CD4-positive, alpha-beta memory T cell (primary cell): ENCODE results near the gene KIAA0825. TPM values are rescaled to one million over a fixed set of nuclear protein-coding genes. Genes with fewer than 3 reads are reported as not detected.
"Not testable (repeated sequence)": the region's sequence is repeated elsewhere in the genome, so short reads cannot be mapped to it uniquely, and the experiment has no call there.

Source experiments
- CTCF ChIA-PET: fragments of 350-600 bp; sonication (Branson Sonifier 250); formaldehyde crosslinking; loops from one replicate; lab custom pipeline; 2021; ENCODE audit warnings: inconsistent platforms; ENCODE audit not compliant: partially characterized antibody; lab: Charles Lee
- POLR2A ChIA-PET: fragments of 350-600 bp; sonication (Branson Sonifier 250); formaldehyde crosslinking; loops from one replicate; lab custom pipeline; 2021; ENCODE audit not compliant: partially characterized antibody; lab: Charles Lee
- DNase-seq, 5 donors: peaks; one replicate each; pipeline versions ENCODE4 v3.0.0 to v3.0.0-alpha.2; 2020 to 2022; ENCODE audit warnings: mixed read lengths in 1 of 5
- H3K27ac ChIP-seq: one replicate; pipeline ENCODE4 v1.7.0; 2013; ENCODE audit warnings: low read depth, low read length
- H3K27me3 ChIP-seq: 2 replicates; pipeline ENCODE4 v1.7.0; 2013; ENCODE audit warnings: mild to moderate bottlenecking, low read length, moderate library complexity; ENCODE audit not compliant: insufficient read depth
- H3K36me3 ChIP-seq: 2 replicates; pipeline ENCODE4 v1.7.0; 2013; ENCODE audit warnings: mild to moderate bottlenecking, low read length, moderate library complexity; ENCODE audit not compliant: insufficient read depth
- H3K4me1 ChIP-seq: 2 replicates; pipeline ENCODE4 v1.7.0; 2013; ENCODE audit warnings: mild to moderate bottlenecking, low read length, moderate library complexity; ENCODE audit not compliant: insufficient read depth
- H3K4me3 ChIP-seq, 2 donors: one replicate each; pipeline ENCODE4 v1.7.0; 2013; ENCODE audit warnings: low read length in 2 of 2, mild to moderate bottlenecking in 1 of 2
- H3K9me3 ChIP-seq, 2 donors: one replicate each; pipeline ENCODE4 v1.7.0; 2013; ENCODE audit warnings: low read length in 2 of 2, control low read depth in 1 of 2; ENCODE audit not compliant: control insufficient read depth in 1 of 2
- H3K27ac Mint-ChIP-seq, 7 donors: one replicate each; pipeline ENCODE4 v1.8.0; 2020 to 2021; ENCODE audit warnings: mixed read lengths in 7 of 7, mild to moderate bottlenecking in 6 of 7, inconsistent platforms in 3 of 7, moderate library complexity in 3 of 7
- H3K27me3 Mint-ChIP-seq, 2 donors: one replicate each; pipeline ENCODE4 v1.8.0; 2020 to 2021; ENCODE audit warnings: mixed read lengths in 2 of 2
- H3K36me3 Mint-ChIP-seq, 2 donors: one replicate each; pipeline ENCODE4 v1.8.0; 2020 to 2021; ENCODE audit warnings: mixed read lengths in 2 of 2, inconsistent platforms in 1 of 2, mild to moderate bottlenecking in 1 of 2
- H3K4me1 Mint-ChIP-seq, 4 donors: one replicate each; pipeline ENCODE4 v1.8.0; 2020 to 2021; ENCODE audit warnings: mixed read lengths in 4 of 4, mild to moderate bottlenecking in 1 of 4
- H3K4me3 Mint-ChIP-seq, 8 donors: one replicate each; pipeline ENCODE4 v1.8.0; 2020 to 2021; ENCODE audit warnings: mixed read lengths in 8 of 8, mild to moderate bottlenecking in 7 of 8, moderate library complexity in 6 of 8, inconsistent platforms in 3 of 8
- H3K9me3 Mint-ChIP-seq, 8 donors: one replicate each; pipeline ENCODE4 v1.8.0; 2020 to 2021; ENCODE audit warnings: mixed read lengths in 8 of 8, mild to moderate bottlenecking in 5 of 8, inconsistent platforms in 3 of 8, moderate library complexity in 1 of 8
- intact Hi-C: fragments of 100-400 bp; cut with micrococcal nuclease; formaldehyde crosslinking; loops from one replicate; pipeline ENCODE4 v1.15.1; 2023
- polyA plus RNA-seq, 2 donors: library from polyadenylated mRNA; unstranded; fragments of 300-500 nt; fragmentation: Illumina TruSeq; gene quantifications; one replicate each; pipeline ENCODE4 v1.2.3, GENCODE V29; 2021
- total RNA-seq, 2 experiments: library from RNA; stranded (reverse); gene quantifications; one replicate each; pipeline ENCODE4 v1.2.3, GENCODE V29; 2021

The KIAA0825 gene
- total and polyA plus RNA-seq, 4 experiments from 2014 or later: 1.5 to 2.2 (median 2.1) TPM

GRCh38 chr5:94174748-94175411 is 443.5 kb downstream of the KIAA0825 start:
- POLR2A ChIA-PET: no interaction called here
- H3K4me1 Mint-ChIP-seq: no peaks in the 10 kb centered on the region
- intact Hi-C loops: no loop called here

GRCh38 chr5:94173100-94173499 is 445.3 kb downstream of the KIAA0825 start:
- Mint-ChIP-seq H3K4me1 (no peaks in the 10 kb centered on the region), H3K9me3 (peaks cover 0 to 1% (median 0%) of the 10 kb centered on the region in 8 donors), H3K27me3 (no peaks in the 10 kb centered on the region), H3K27ac (no peak overlapping the region), H3K36me3 (no peaks in the 10 kb centered on the region), H3K4me3 (no peak overlapping the region)
- DNase-seq: no peak
- Histone ChIP-seq H3K4me1 (no peaks in the 10 kb centered on the region), H3K36me3 (no peaks in the 10 kb centered on the region), H3K27me3 (no peaks in the 10 kb centered on the region), H3K4me3 (no peak overlapping the region), H3K27ac (no peak overlapping the region), H3K9me3 (no peaks in the 10 kb centered on the region)
- ChIA-PET CTCF (no interaction called here), POLR2A (no interaction called here)
- intact Hi-C loops: no loop called here

More at GRCh38 chr5:94174748-94175411, 443.5 kb downstream of the KIAA0825 start:
- CTCF ChIA-PET: no interaction called here
- Mint-ChIP-seq H3K4me3 (no peak overlapping the region), H3K27me3 (no peaks in the 10 kb centered on the region), H3K27ac (no peak overlapping the region), H3K36me3 (no peaks in the 10 kb centered on the region), H3K9me3 (peaks cover 0 to 1% (median 0%) of the 10 kb centered on the region in 8 donors)
- Histone ChIP-seq H3K27me3 (no peaks in the 10 kb centered on the region), H3K4me1 (no peaks in the 10 kb centered on the region), H3K4me3 (no peak overlapping the region), H3K9me3 (no peaks in the 10 kb centered on the region), H3K36me3 (no peaks in the 10 kb centered on the region), H3K27ac (no peak overlapping the region)
- DNase-seq: no peak

- H3K27ac Mint-ChIP-seq, H3K27me3 ChIP-seq, intact Hi-C loops, H3K4me1 Mint-ChIP-seq, H3K4me1 ChIP-seq, H3K9me3 ChIP-seq, H3K4me3 ChIP-seq, H3K36me3 ChIP-seq, POLR2A ChIA-PET, DNase-seq, H3K27me3 Mint-ChIP-seq, H3K4me3 Mint-ChIP-seq, CTCF ChIA-PET, H3K9me3 Mint-ChIP-seq, H3K36me3 Mint-ChIP-seq, H3K27ac ChIP-seq: not testable (repeated sequence)
These were observed 447.3 kb downstream of the KIAA0825 start for GRCh38 chr5:94171070-94171469.

GRCh38 chr5:94170158-94170557 is 448.2 kb downstream of the KIAA0825 start:
- POLR2A ChIA-PET, H3K4me1 Mint-ChIP-seq, H3K4me1 ChIP-seq, H3K4me3 ChIP-seq, H3K27ac ChIP-seq, DNase-seq, H3K36me3 ChIP-seq, H3K27ac Mint-ChIP-seq, H3K27me3 Mint-ChIP-seq, H3K9me3 Mint-ChIP-seq, H3K9me3 ChIP-seq, H3K36me3 Mint-ChIP-seq, CTCF ChIA-PET, H3K27me3 ChIP-seq, intact Hi-C loops: not testable (repeated sequence)
- H3K4me3 Mint-ChIP-seq: peak overlapping the region in 1 of 8 donors; percentile 18

- POLR2A ChIA-PET: no interaction called here
- H3K27me3 Mint-ChIP-seq: peaks cover 0 to 2% of the 10 kb centered on the region in 2 donors
- peaks cover 0 to 4% of the 10 kb centered on the region in 2 donors for H3K36me3 Mint-ChIP-seq
- H3K9me3 ChIP-seq: no peaks in the 10 kb centered on the region
- no peaks in the 10 kb centered on the region for H3K4me1 Mint-ChIP-seq
- H3K4me1 ChIP-seq: no peaks in the 10 kb centered on the region
- no peak overlapping the region for H3K4me3 ChIP-seq
- intact Hi-C loops: no loop called here
- H3K27ac Mint-ChIP-seq: no peak overlapping the region
- CTCF ChIA-PET: no interaction called here
- no peak for DNase-seq
- no peaks in the 10 kb centered on the region for H3K36me3 ChIP-seq
- peaks cover 0 to 5% (median under 1%) of the 10 kb centered on the region in 8 donors for H3K9me3 Mint-ChIP-seq
- H3K27me3 ChIP-seq: no peaks in the 10 kb centered on the region
- no peak overlapping the region for H3K27ac ChIP-seq
- H3K4me3 Mint-ChIP-seq: no peak overlapping the region
These were observed 450.3 kb downstream of the KIAA0825 start for GRCh38 chr5:94168151-94168550.

GRCh38 chr5:94161801-94162200 is 456.6 kb downstream of the KIAA0825 start:
- ChIA-PET POLR2A (no interaction called here), CTCF (no interaction called here)
- Mint-ChIP-seq H3K27me3 (peaks cover 0 to 2% of the 10 kb centered on the region in 2 donors), H3K9me3 (peaks cover 0 to 3% (median under 1%) of the 10 kb centered on the region in 8 donors), H3K4me3 (no peak overlapping the region), H3K27ac (no peak overlapping the region), H3K36me3 (peaks cover 0 to 4% of the 10 kb centered on the region in 2 donors), H3K4me1 (no peaks in the 10 kb centered on the region)
- Histone ChIP-seq H3K27me3 (no peaks in the 10 kb centered on the region), H3K27ac (no peak overlapping the region), H3K4me3 (no peak overlapping the region), H3K36me3 (no peaks in the 10 kb centered on the region), H3K9me3 (no peaks in the 10 kb centered on the region), H3K4me1 (no peaks in the 10 kb centered on the region)
- intact Hi-C loops: no loop called here
- no peak for DNase-seq

GRCh38 chr5:94159144-94159543 is 459.3 kb downstream of the KIAA0825 start:
- H3K4me3 ChIP-seq: no peak overlapping the region
- Mint-ChIP-seq H3K4me3 (no peak overlapping the region), H3K27me3 (no peaks in the 10 kb centered on the region), H3K36me3 (no peaks in the 10 kb centered on the region), H3K9me3 (peaks cover 0 to 3% (median 0%) of the 10 kb centered on the region in 8 donors), H3K4me1 (no peaks in the 10 kb centered on the region), H3K27ac (no peak overlapping the region)
- no peaks in the 10 kb centered on the region for H3K9me3 ChIP-seq
- no peak for DNase-seq
- H3K27me3 ChIP-seq: no peaks in the 10 kb centered on the region
- no peaks in the 10 kb centered on the region for H3K4me1 ChIP-seq
- intact Hi-C loops: no loop called here
- ChIA-PET CTCF (no interaction called here), POLR2A (no interaction called here)
- H3K27ac ChIP-seq: no peak overlapping the region
- no peaks in the 10 kb centered on the region for H3K36me3 ChIP-seq
